ENCODE results near the gene FER.
"Not testable (repeated sequence)": the region's sequence is repeated elsewhere in the genome, so short reads cannot be mapped to it uniquely, and the experiment has no call there.

Gene FER

GRCh38 chr5:108747111-108747773 is 455 bp upstream of the FER start:
- no peak for DNase-seq (ENCODE audit: low read depth in 2 of 2)

- DNase-seq (ENCODE audit: low read depth in 2 of 2) = peak; percentile 98
Measured at GRCh38 chr5:108748401-108749127, 867 bp downstream of the FER start.

DNA sequence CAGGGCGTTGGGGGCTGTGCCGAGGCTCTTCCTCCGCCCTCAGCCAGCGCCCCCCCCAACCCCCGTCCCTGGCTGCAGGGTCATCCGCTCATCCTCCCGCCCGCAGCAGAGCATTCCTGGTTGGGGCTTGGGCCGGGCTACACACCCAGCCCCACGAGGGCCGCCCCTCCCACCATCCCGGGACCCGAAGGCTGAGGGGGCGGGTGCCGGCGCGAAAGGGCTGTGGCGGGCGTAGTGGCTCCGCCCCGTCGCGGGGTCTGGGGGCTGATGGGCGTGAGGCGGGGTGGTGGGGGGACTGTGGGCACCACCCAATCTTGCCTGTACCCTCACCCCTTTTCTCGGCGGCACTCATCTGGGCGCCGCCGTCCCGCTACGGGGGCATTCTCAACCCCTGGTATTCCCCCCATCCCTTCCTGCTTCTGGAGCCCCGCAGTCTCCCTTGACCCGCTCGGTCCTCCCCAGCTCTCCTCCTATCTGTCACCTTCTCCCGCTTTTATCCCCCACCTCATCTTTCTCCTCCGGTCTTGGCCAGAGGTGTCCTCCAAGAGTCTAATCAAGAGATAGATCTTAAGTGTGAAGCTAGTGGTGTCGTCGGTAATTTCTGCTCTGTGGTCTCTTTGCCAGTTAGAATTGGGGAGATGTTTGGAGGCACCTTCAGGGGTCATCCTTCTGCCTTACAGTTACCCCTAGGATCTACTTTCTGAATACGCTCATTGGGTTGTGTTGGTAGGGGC is 1.6 kb downstream of the FER start:
- DNase-seq (ENCODE audit: low read depth in 2 of 2) = no peak

DNA sequence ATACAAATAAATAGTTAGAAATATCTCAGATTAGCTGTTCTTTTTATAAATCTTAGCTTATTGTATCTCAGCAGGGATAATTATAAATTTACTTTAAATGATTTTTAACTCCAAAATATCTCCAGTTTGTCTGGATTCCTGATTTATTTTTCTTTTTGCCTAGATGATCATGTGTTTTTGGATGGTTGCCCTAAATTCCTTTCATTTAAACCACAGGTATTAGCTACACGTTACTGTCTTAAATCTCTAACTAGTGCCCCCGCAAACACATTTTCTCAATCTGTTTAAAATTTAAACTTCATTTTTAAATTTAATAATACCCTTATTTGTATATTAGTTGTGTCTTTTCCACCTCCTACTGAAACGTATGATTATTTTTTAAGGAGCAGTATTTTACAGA is 5.6 kb downstream of the FER start:
- DNase-seq (ENCODE audit: low read depth in 2 of 2) = peak in 1 of 2 experiments; percentile 24

DNA sequence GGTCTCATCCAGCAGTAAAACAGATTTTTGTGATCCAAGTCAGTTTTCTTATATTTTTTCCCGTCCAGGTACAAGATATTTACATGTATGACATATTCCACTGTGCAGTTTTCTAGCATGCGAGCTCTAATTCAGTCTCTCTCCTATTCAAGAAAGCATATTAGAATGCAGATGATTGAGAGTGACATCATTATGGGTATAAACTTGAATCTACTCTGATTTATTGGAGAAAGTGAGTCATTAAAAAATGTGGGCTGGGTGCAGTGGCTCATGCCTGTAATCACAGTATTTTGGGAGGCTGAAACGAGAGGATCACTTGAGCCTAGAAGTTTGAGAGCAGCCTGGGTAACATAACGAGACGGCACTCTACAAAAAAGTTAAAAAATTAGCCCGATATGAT is 6.2 kb downstream of the FER start:
- DNase-seq (ENCODE audit: low read depth in 2 of 2) = peak in 1 of 2 experiments; percentile 26

GRCh38 chr5:108760512-108760911 is 12.8 kb downstream of the FER start:
- DNase-seq (ENCODE audit: low read depth in 2 of 2) = no peak

DNA sequence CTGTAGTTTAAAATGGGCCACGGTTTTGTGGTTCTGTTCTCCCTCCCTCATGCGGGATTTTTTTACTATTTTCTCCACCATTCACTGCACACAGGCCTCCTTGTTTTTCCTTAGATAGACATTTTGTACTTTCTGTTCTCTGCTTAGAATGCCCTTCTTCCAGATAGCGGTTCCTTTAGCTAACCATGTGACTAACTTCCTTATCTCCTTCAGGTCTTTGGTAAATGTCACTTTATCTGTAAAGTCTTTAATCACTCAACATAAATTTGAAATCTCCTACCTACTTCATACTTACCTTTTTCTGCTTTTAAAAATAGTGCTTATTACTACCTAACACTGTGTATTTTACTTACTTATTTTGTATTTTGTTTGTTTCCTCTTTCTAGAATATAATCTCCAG is 15.0 kb downstream of the FER start:
- DNase-seq (ENCODE audit: low read depth in 2 of 2) = no peak

DNA sequence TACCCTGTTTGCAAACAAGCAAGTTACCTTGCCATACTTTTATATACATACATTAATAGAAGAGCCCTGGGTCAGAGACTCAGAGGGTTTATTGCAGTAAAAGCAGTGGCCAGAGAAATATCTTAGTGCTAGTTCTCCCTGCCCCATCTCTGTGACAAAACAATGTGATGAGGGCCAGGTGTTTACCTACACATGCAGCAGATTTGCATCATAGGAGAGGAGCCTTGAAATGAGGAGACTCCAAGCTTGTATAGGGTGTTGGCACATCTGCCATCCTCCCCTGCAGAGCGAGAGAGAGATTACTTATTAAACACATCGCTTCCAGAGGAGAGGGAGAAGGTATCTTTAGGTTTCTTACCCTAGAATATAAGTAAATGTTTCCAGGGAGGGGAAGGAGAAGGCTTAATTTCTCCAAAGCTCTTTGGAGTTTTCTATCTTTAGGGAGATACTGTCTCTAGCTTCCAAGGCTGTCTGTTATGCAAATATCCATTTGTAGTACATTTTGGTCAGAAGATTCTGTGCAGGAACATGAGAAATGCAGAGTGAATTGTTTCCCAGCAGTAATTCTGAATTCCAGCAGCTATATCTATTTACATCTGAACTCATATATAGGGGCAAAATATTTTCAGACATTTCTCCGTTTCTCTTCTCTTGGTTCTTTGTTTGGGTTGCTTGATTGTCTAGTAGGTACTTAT is 15.7 kb downstream of the FER start:
- no peak for DNase-seq (ENCODE audit: low read depth in 2 of 2)

DNA sequence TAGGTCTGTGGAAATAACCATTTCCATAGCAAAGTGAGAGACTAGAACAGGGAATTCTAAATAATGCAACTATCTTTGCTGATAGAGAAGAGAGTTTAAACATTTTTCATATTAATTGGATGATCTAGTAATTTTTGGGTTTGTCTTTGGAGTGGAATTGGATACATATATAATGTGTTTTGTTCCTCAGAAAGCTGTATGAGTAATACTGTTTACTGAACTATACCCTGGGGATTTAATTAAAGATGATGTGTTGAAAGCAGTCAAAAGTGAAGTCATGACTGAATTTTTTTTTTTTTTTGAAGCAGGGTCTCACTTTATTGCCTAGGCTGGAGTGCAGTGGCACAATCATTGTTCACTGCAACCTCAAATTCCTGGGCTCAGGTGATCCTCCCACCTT is 17.9 kb downstream of the FER start:
- DNase-seq (ENCODE audit: low read depth in 2 of 2) = no peak

GRCh38 chr5:108766916-108767315 is 19.2 kb downstream of the FER start:
- not testable (repeated sequence) for DNase-seq (ENCODE audit: low read depth in 2 of 2)

DNA sequence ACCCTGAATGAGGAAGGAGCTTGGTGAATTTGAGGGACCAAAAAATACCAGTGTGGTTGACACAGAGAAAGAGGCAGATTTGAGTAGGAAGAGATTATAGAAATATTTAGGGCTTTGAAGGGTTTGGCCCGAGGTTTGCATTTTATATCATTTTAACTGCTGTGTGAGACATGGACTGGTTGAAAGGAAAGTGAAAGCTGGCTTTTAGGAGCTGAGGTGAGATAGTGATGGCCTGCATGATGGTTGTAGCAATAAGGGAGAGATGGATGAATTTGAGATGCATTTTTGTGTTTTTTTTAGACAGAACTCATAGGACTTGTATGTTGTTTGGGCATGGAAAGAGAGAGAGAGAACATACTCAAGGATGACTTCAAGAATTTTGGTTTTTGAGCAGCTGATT is 21.7 kb downstream of the FER start:
- no peak for DNase-seq (ENCODE audit: low read depth in 2 of 2)

DNA sequence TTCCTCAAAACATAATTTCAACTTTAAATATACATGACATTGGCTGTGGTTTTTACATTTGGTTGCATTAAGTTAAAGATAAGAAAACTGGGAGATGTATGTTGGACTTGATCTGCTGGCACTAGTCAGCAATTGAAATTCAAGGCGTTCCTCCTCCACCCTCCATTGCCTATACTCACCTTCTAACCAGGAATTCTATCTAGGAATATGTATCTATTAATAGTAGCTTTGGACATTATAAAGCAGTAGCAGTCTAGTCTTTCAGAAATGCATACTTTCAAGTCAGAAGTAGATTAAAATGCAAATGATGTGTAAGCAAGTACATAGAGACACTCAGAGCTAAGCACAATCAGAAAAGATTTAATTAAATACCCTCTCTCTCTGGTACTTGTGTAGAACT is 24.9 kb downstream of the FER start:
- DNase-seq (ENCODE audit: low read depth in 2 of 2) = no peak

- no peak for DNase-seq (ENCODE audit: low read depth in 2 of 2)
Measured at GRCh38 chr5:108773330-108773729, 25.6 kb downstream of the FER start.

- not testable (repeated sequence) for DNase-seq (ENCODE audit: low read depth in 2 of 2)
Measured at GRCh38 chr5:108774079-108774478, 26.4 kb downstream of the FER start.

DNA sequence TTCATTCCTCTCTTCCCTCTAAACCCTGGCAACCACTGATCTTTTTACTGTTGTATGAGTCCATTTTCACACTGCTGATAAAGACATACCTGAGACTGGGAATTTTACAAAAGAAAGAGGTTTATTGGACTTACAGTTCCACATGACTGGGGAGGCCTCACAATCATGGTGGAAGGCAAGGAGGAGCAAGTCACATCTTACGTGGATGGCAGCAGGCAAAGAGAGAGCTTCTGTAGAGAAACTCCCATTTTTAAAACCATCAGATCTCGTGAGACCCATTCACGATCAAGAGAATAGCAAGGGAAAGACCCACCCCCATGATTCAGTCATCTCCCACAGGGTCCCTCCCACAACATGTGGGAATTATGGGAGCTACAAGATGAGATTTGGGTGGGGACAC is 29.9 kb downstream of the FER start:
- not testable (repeated sequence) for DNase-seq (ENCODE audit: low read depth in 2 of 2)

- not testable (repeated sequence) for DNase-seq (ENCODE audit: low read depth in 2 of 2)
Measured at GRCh38 chr5:108784577-108784976, 36.9 kb downstream of the FER start.

DNA sequence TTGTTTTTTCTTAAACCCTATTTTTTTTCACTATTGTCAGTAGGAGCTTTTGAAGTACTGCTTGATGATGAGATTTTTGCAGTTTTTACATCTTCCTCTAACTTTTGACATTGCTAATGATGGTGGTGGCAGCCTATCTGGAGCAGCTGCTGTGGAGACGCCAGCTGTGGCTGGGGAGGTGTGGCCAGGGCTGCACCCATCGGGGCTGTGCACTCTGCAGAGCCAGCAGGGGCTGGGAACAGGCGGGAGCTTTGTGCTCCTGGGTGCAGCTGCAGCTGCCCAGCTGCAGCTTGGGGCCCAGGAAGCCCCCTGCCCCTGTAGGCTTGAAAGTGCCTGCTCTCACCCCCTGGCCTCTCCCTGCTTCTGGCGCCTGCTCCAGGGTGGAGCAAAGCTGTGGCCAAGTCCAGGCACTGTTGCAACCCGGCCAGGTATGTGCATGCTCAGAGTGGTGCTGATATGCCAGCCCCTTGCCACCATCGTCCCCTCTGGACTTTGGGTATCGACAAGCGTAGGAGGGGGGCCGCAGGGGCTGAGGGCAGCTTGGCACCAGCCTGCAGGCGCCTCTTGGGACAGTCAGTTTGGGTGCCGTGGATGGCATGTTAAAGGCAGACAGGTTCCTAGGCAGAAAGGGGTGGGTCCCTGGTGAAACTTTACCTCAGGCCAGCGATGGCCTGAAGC is 39.2 kb downstream of the FER start:
- no peak for DNase-seq (ENCODE audit: low read depth in 2 of 2)

- no peak for DNase-seq (ENCODE audit: low read depth in 2 of 2)
Measured at GRCh38 chr5:108788142-108788541, 40.4 kb downstream of the FER start.

GRCh38 chr5:108793207-108793606 is 45.5 kb downstream of the FER start:
- DNase-seq (ENCODE audit: low read depth in 2 of 2) = no peak

DNA sequence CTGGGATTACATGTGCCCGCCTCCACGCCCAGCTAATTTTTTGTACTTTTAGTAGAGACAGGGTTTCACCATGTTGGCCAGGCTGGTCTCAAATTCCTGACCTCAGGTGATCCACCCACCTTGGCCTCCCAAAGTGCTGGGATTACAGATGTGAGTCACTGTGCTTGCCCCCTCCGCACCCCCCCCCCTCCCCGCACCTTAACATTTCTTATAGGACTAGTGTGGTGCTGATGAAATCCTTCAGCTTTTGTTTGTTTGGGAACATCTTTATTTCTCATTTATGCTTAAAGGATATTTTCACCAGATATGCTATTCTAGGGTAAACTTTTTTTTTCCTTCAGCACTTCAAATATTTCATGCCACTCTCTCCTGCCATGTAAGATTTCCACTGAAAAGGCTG is 46.7 kb downstream of the FER start:
- not testable (repeated sequence) for DNase-seq (ENCODE audit: low read depth in 2 of 2)

GRCh38 chr5:108797396-108797795 is 49.7 kb downstream of the FER start:
- no peak for DNase-seq (ENCODE audit: low read depth in 2 of 2)

- no peak for DNase-seq (ENCODE audit: low read depth in 2 of 2)
Measured at GRCh38 chr5:108797986-108798385, 50.3 kb downstream of the FER start.

Data from fibroblast of skin of left quadriceps (primary cell).